Activated gamma-delta T cell treated with Interleukin-2 at 50 U/mL for 16 hours (primary cell): Measurements from ENCODE around the gene DTWD2.
A peak's percentile ranks its signal among the peaks of the same experiment; 100 is the strongest.
"Not testable (repeated sequence)": the region's sequence is repeated elsewhere in the genome, so short reads cannot be mapped to it uniquely, and the experiment has no call there.

Experiments
- DNase-seq: peaks from one replicate; pipeline ENCODE4 v3.0.0-alpha.2; 2020

DTWD2 gene, protein sequence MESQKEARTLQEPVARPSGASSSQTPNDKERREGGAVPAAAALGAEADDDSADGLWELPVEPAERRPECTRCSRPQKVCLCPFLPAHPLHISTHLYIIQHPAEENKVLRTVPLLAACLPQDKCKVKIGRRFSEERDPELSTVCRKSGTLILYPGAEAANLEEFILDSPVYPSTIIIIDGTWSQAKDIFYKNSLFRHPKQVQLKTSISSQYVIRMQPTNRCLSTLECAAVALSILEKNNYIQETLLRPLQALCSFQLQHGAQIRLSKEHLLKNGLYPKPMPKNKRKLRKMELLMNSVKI

DNA sequence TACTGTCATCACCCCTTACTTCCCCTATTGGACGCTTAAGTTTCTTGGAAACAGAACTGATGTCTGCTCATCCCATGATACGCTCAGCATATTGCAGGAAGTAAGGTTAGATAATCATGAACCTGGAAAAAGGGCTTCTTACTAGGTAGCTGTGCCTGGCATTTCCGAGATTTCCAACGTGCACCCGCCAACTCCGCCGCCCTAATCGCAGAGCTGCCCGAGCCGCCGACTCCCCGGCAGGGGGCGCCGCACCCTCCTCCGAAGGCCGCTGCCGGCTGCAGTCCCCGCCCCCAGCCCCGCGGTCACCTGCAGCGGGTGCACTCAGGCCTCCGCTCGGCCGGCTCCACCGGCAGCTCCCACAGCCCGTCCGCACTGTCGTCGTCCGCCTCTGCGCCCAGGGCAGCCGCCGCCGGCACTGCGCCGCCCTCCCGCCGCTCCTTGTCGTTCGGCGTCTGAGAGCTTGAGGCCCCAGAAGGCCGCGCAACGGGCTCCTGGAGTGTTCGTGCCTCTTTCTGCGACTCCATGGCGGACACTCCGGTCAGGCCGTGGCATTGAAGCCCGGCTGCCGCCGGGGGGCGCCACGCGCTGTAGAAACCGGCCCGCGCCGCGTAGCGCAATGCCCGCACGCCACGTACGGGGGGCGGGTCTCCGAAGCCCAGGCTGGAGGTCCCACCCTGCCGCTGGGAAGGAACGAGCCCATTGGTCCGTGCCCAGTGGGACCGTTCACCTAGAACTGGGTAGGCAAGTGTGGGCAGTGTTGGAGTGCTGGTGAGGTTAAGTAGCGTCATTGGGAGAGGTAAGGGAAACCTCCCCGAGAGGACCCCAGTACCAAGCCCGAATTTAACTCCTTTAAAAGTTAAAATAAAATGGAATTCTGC is at the start of gene DTWD2:
TSS of gene DTWD2 (minus strand) at position 560 of the 878 bp plus-strand sequence. CDS start at position 524, 36 bp downstream.
- DNase-seq: peak; percentile 90

DNA sequence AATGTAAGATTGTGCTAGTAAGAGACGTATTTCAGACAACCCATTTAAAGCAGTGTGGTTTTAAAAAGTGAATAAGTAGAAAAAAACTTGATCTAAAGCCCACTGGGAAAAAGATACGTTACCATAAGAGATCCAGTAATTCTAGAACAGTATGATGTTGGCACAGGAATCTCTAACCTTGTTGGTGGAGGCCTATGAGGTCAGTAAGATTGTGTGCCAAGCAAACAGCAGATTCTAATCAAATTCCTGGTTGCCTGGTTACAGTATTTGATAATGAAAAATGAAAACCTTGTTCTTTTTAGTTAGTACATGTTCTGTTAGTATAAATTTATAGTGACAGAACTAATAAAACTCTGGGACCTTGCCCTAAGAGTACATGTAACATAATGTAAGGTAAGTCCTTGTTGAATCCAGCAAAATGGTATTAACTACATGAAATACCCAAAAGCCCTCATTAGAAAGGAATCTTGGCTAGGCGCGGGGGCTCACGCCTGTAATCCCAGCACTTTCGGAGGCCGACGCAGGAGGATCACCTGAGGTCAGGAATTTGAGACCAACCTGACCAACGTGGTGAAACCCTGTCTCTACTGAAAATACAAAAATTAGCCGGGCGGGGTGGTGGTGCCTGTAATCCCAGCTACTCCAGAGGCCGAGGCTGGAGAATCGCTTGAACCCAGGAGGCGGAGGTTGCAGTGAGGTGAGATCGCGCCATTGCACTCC is 49.3 kb upstream of the DTWD2 start:
- no peak for DNase-seq

DNA sequence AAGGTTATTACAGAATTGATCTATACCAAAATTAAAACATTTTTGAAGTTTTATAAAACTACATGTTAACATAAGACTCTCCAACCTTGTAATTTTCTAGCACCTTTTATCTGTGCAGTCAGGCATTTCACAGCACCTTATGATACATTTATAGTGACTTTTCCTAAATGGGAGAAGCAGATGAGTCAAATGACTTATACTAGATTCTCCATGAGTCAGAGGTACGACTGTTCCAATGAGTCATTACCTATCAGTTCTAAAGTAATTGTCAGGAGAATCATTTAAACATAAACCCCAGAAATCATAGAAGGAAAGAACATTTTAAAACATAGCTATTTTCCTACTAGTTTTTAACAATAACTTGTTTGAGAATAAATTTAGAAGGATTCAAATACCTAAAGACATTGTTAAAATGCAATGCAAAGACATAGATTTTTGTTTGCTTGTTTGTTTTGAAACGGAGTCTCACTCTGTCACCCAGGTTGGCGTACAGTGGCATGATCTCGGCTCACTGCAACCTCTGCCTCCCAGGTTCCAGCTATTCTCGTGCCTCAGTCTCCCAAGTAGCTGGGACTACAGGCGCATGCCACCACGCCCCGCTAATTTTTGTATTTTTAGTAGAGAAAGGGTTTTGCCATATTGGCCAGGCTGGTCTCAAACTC is 47.9 kb upstream of the DTWD2 start:
- DNase-seq: no peak

DNA sequence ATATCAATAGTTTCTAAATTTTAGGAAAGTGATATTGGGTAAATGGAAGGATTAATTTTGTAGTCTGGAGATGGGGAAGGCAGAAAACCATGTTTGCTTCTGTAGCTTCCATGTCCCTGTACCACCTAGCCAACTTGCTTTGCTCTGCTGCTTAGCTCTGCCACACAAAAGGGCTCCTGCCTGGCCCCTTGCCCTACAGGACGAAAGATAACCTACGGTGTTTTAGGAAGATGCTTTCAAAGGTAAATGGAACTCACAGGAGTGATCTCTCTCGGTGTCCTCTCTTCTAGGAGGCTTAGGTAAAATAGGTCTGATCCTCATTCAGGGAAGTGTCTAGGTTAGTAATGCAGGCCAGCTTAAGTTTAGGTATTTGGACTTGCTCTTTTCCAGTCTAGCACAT is 44.8 kb upstream of the DTWD2 start:
- no peak for DNase-seq

DNA sequence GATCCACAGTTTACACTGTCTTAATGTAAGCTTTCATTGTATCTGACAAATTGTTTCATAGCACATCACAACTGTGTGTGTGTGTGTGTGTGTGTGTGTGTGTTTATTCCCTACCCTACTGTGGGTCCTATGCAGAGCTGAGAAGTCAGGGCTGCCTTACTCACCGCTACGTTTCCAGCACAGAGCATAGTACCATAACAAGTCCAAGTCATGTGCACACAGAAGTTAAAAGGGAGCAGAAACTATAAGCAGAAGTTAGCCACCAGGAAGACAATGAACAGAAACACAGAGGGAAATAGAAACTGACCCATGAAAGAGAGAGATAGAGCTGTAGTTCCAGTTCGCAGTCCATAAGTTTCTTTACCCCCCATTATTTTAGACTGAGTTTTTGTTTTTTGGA is 44.3 kb upstream of the DTWD2 start:
- no peak for DNase-seq

DNA sequence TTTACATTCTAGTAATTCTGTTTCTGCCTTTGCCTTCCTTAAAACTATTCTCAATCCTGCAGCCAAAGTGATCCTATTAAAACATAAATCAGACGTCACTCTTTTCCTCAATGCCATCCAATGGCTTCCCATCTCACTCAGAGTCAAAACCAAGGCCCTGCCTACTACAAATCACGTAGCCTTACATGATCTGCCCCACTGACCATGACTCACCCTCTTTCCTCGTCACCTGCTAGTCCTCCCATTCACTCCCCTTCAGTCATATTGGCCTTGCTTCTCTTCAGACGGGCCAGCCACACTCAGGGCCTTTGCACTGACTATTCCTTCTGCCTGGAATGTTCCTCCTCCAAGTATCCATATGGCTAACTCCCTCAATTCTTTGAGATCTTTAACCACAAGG is 43.6 kb upstream of the DTWD2 start:
- DNase-seq: no peak

DNA sequence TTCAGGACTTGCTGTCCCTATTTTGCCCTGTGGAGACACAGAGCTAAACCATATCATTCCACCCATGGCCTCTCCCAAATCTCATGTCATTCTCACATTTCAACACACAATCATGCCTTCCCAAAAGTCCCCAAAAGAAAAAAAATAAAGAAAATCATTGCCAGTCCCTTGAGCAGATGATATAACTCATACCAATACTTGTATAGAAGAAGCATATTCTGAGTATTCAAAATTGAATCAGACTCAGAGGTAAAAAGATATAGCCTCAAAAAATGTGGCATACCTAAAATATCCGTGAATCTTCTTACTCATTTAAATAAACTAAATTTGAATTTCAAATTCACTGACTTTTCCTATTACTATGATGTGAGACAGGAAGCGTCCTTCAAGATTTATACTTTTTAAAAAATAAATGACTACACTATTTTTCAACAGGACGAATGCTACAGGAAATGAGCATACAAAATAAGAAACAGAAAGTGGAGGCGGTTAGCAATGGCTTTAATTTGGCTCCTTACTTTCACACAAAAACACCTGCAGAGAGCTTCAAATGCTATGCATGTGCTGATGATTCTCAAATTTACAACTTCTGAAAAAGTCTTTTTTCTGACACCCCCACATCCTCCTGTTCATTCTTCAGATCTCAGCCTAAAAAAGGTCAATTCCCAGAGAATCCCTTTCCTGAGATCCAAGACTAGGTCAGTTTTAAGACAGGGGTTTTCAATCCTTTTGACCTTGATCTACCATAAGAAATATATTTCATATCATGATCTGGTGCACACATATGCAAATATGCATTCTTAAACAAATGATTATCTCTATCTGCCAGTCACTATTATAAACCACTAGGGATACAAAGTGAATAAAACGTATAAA is 42.9 kb upstream of the DTWD2 start:
- no peak for DNase-seq

DNA sequence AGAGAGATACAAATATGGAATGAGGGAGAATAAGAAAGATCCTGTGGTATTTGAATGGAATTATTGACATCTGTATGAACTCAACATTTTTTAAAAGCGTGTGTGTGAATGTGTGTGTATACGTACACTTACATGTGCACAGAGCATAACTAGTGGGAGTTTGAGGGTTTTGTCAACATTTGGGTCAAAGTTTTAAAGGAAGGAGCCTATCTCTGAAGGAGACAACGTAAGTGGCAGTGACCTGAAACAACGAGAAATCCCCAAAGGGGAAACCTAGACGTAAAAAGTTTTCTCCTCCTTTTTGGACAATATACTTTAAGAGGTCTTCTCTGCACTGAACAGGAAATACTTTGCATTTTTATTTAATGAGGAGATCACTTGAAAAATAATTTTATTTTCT is 40.2 kb upstream of the DTWD2 start:
- DNase-seq: no peak

DNA sequence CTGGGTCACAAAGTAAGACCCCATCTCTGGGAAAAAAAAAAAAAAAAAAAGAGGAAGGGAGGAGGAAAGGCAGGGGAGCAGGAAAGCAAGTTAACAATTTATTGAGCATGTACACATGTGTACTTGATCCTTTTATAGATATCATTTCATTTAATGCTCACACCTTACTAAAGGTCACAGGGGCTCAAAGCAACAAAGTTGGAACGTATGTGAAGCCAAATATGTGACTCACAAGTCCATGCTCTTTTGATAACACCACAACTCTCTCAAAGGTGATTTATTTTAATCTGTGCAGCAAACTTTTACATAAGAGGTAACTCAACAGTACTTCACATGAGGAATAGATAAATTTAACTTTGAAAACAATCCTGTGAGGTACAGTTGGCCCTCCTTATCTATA is 34.4 kb upstream of the DTWD2 start:
- no peak for DNase-seq

DNA sequence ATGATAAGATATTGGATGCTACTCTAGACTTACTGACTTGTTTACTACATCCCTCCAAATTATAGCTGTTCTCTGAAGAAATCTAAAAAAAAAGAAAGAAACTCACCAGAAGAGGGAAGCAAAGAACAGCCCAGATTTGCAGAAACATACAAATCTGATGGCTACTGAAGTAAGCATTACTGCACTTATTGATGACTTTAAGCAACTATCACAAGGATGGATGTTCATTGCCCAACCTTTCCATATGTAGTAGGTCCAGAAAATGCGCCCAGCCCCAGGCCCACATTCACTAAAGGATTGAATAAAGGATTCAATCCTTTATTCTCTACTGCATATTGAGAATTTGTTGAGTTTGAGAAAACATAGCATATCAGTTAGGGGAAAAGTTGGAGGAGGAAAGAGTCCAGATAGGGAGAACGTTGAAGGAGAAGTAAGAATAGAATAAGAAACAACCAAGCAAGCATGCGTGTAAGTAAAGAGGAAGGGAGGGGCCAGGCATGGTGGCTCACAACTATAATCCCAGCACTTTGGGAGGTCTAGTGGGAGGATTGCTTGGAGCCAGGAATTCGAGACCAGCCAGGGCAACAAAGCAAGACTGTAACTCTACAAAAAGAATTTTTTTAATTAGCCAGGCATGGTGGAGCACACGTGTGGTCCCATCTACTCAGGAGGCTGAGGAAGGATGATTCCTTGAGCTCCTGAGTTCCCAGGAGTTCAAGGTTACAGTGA is 33.8 kb upstream of the DTWD2 start:
- no peak for DNase-seq

DNA sequence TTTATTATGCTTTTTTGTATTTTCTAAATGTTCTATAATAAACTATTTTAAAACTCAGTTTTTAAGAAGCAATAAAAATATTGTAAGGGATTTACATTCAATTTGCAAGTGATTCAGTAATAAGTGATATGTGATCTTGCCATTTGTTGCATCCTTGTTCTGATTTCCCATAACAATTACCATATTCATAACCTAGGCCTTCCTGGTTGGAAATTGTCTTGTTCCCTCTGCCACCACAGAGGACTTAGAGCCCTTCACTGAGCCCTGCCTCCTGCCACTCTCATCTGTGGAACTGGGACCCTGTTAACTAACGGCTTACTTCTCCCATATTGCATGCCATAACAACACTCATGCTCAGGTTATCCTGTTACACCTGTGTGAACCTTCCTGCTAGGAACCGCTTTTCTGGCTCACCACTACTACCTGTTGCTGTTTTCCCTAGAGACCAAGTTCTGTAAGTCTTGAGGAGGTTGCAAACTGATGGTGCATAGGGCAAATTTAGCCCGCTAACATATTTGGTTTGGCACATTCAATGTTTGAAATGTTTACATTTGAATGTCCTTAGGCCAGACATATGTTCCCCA is 32.9 kb upstream of the DTWD2 start:
- DNase-seq: no peak

DNA sequence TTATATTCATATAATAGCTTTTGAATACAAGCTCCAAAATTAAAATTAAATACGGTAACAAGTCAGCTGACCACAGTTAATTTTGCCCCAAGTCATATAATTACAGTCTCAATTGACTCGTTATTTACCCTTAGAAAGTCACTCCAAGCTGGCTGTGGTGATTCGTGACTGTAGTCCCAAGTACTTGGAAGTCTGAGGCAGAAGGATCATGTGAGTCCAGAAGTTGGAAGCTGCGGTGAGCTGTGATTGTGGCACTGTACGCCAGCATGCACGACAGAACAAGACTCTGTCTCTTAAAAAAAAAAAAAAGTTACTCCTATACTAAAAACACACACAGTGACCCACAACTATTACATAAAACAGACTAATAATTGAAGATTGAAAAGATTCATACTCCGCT is 31.6 kb upstream of the DTWD2 start:
- DNase-seq: no peak

DNA sequence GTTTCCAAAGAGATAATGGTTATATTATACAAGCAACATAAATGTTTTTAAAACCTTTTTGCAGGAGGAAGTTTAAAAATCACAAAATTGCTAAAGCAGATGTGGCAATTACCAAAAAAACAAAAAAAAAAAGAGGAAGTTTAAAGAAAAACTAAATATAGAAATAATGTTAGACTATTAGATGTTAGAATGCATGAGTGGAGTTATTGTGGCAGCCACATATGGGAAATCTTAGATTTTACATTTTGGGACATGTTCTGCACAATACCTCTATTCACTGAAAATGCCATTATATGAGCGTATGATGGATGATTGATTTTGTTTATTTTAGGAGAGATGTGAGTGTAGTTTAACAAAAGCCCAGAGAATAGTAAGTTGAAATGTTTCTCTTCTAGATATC is 31.2 kb upstream of the DTWD2 start:
- DNase-seq: no peak

DNA sequence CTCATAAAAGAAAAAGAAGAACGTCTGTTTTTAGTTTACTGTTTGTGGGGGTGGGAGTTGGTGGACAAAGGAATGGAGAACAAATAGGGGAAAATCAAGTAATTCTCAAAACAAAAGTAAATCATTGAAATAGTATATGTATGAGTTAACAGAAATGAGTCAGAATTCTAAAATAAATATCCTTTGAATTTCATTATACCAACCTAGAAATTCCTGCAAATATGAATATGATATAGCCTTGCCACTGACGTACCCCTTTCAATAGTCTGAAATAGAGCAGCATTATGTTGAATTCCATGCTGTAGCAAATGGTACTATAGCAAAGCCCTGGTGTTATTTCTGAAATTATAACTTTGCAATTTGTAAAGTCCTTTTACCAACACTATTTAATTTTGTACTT is 29.6 kb upstream of the DTWD2 start:
- DNase-seq: no peak

DNA sequence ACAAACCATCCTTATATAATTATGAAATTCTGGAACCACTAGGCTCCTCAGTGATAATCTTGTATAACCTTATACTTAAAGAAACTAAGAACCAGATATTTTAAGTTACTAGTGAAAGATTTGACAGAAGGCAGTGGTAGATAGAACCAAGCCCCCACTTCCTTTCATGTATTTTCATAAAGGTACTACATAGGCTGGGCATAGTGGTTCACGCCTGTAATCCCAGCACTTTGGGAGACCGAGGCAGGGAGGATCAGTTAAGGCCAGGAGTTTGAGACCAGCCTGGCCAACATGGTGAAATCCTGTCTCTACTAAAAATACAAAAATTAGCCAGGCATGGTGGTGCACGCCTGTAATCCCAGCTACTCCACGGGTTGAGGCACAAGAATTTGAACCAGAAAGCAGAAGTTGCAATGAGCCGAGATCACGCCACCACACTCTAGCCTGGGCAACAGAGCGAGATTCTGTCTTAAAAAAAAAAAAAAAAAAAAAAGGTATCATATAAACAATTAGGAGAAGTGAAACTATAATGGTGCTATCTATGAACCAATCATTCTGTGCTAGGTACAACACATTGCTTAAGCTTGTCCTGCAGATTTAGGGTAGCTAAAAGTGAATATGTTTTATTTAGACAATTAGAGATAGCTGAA is 27.9 kb upstream of the DTWD2 start:
- no peak for DNase-seq

DNA sequence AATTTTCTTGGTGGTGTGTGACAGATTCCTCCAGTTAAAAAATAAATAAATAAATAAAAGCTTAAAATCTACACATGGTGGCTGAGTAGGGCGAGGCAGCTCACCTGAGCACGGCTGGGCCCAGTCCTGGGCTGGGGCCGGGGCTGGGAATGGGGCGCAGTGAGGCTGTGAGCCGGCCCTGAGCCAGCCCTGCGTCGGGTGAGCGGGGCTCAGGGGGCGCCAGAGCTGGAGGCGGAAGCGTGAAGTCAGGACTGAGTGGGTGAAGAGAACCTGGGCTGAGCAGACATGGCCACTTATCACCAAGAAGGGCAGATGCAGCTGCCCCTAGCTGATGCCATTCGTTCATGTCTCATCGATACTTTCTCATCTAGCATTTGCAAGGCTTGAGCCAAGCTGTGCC is 22.8 kb upstream of the DTWD2 start:
- DNase-seq: no peak

DNA sequence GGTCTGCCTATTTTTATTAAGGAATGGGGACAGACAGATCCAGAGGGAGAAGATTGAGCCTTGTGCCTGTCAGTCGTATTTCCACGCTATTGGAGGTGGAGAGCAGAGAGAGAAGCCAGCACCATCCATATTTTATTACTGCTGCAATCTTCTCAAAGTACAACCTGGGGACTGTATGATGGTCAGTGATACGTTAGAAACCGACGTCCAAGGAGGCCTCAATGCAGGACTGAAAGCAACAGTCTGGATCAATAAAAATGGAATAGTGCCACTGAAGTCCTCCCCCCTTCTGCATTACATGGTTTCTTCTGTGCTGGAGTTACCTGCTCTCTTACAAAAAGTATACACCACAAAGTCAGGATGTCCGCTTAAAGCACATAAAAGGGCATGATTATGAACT is 21.9 kb upstream of the DTWD2 start:
- DNase-seq: no peak

DNA sequence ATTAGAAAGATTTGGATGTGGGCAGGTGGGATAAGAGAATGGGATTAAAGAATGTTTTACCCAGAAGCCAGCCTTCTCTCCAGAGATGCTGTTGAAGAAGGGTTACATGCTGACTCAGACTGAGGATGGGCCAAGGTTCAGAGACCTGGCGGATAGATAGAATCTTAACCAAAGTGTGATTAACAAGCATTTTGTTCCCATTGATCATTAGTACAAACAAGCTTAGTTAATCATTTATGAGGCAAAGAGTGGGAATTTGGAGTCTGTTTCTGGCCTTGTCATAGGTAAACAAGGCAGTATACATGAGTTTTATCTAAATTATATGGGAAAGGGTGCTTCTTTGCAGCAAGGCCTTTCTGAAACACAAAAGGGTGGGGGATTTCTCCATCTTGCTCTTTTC is 20.8 kb upstream of the DTWD2 start:
- DNase-seq: no peak

DNA sequence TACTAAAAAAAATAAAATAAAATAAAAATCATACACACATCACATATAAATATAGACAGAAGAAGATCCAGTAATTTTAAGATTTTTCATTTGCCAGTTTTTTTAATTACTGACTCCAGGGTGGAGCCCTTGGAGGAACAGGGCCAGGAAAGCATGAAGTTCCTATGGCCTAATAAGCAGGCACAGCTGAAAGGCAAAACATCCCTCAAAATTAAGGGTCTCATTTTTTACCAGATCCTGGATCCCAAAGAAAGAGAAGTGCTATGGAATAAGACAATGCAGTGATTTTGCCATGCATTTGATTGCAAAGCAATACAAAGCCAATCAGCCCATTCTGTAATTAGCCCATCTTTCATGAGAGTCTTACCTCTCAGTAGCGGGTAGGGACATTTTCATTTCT is 11.3 kb upstream of the DTWD2 start:
- DNase-seq: no peak

DNA sequence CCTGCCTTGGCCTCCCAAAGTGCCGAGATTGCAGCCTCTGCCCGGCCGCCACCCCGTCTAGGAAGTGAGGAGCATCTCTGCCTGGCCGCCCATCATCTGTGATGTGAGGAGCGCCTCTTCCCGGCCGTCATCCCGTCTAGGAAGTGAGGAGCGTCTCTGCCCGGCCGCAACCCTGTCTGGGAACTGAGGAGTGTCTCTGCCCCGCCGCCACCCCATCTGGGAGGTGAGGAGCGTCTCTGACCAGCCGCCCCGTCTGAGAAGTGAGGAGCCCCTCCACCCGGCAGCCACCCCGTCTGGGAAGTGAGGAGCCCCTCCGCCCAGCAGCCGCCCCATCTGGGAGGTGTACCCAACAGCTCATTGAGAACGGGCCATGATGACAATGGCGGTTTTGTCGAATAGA is 10.5 kb upstream of the DTWD2 start:
- not testable (repeated sequence) for DNase-seq

DNA sequence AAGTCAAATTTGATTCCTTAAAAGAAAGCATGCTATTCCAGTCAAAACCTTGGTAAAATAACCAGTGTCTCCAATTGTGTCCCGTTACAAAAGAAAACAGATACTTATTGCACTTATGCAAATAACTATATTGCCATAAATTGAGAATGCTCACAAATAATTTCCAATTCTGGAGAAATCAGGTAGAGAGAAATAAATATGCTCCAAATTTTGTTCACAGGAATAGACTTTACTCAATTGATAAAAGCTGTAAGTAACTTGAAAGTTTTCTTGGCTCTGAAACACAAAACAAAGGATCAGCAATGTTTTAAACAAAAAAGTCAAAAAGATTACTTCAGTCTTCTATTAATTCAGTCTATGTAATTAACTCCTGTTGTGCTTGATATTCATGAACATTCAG is 7.8 kb upstream of the DTWD2 start:
- no peak for DNase-seq
